SK-N-MC (cell line): ENCODE results near the gene TRIM71.

Experiments
- EZH2 ChIP-seq: fragments of 200-600 bp; sonication (generic); IDR thresholded peaks from one replicate; pipeline ENCODE4 v1.6.1; 2017; ENCODE audit warnings: antibody characterized with exemption
- FOXP2 ChIP-seq: optimal IDR thresholded peaks from 2 replicates; pipeline ENCODE3; 2011; ENCODE audit warnings: mild to moderate bottlenecking, moderate library complexity; ENCODE audit not compliant: insufficient read depth; ENCODE audit errors: extremely low read length, control extremely low read depth

- no peak for TF ChIP-seq EZH2
- no peak for TF ChIP-seq FOXP2
Measured at GRCh38 chr3:32794487-32795308, 23.1 kb upstream of the TRIM71 start.
